HG03354 (cell line): ENCODE results near the gene CLPTM1L.

Experiments used
- ATAC-seq: cut with Tn5 transposase; IDR thresholded peaks from one replicate; pipeline ENCODE4 v1.9.1; 2021; ENCODE audit warnings: mild to moderate bottlenecking; ENCODE audit not compliant: unreplicated experiment, poor library complexity, severe bottlenecking

The CLPTM1L gene, protein sequence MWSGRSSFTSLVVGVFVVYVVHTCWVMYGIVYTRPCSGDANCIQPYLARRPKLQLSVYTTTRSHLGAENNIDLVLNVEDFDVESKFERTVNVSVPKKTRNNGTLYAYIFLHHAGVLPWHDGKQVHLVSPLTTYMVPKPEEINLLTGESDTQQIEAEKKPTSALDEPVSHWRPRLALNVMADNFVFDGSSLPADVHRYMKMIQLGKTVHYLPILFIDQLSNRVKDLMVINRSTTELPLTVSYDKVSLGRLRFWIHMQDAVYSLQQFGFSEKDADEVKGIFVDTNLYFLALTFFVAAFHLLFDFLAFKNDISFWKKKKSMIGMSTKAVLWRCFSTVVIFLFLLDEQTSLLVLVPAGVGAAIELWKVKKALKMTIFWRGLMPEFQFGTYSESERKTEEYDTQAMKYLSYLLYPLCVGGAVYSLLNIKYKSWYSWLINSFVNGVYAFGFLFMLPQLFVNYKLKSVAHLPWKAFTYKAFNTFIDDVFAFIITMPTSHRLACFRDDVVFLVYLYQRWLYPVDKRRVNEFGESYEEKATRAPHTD

DNA sequence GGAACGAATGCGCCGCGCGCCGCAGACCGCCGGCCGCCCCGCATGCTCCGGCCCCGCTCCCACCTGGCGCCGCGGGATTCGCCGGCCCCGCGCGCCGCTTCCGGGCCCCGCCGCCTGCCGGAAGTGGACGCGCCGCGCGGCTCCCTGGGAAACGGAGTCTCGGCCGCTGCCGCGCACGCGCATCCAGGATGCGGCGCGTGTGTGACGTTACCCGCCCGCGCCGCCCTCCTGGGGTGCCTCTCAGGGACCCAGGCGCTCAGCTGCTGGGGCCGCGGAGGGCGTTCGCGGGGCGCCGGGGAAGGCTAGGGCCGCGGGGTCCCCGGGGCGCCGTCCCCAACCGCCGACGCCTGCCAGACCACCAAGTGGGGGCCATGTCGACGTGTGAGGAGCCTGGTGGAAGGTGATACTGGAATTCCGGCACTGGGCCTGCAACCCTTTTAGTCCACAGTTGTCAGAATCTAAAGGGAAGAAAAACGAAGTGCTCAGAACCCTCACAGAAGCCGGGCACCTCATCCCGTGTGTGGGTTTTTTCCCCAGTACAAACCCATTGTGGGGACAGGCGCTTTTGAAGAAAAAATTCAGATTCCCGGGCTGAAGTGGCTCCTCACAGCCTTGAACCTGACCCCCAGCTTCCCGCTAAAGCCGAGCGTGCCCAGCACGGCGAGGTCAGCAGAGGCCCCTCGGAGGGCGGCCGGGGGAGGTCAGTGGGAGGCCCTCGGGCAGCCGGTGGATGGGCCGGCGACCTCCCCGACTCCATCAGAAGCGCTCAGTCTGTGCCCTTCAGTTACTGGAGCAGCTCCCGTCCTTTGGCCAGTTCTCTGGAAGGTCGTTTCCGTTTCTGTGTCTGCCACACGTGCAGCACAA lies at the start of gene CLPTM1L:
Gene CLPTM1L, minus strand, starts transcription at position 125 of the 864 bp plus-strand sequence. CDS start 258 bp downstream, outside the sequence.
- ATAC-seq = peak; percentile 80

DNA sequence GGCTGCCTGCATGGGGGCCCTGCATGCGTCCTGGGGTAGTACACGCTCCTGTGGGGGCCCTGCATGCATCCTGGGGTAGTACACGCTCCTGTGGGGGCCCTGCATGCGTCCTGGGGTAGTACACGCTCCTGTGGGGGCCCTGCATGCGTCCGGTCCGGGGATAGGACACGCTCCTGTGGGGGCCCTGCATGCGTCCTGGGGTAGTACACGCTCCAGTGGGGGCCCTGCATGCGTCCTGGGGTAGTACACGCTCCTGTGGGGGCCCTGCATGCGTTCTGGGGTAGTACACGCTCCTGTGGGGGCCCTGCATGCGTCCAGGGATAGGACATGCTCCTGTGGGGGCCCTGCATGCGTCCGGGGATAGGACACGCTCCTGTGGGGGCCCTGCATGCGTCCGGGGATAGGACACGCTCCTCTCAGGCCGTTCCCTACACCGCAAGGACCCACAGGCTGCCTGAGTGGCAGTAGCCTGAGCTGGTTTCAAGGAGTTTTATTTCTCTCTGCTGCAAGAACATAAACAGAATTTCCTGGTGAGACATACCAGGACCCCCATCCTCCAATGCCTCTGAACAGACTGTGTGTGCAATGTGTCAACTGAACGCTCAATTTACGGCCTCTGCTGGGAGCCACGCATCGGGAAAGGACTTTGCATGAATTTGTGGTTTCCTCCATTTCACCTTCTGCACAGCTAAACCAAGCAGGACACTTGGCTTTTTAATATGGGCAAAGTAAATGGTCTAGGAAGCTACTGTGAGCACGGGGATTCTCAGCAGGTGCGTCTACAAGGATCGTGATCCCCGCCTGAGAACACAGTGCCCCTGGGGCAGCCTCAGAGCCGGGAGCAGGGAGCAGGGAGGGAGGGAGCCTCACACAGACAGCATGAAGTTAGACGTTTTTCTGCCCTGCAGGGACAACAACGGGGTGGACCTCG lies 48.9 kb upstream of the CLPTM1L start:
- no peak for ATAC-seq

DNA sequence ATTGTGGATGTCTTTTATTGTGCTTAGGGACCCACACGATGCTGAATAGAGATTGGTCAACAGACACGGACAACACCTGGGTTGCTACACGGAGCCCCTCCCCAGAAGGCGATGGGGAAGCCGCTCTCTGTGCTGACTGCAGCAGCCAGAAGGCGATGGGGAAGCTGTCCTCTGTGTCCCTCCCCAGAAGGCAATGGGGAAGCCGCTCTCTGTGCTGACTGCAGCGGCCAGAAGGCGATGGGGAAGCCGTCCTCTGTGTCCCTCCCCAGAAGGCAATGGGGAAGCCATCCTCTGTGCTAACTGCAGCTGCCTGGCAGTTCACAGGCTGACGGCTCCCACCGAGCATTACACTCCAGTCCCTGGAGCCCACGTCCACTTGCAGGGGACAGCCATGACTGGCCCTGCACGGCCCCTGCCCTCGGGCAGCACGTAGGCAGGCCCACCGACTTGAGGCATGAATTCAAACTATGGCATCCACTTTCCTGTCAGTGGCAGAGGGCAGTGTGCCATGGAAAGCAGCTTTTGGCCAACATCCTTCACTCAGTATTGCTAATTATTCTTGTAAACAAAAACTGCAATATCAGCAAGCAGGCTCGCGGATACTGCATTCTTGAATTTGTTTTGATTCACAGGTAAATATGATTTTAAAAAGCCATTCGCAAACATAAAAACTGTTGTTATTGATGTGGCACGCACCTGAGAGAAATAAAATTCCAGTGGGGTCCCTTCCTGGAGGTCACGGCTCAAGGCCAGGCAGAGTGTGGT lies 48.1 kb upstream of the CLPTM1L start:
- ATAC-seq = no peak

DNA sequence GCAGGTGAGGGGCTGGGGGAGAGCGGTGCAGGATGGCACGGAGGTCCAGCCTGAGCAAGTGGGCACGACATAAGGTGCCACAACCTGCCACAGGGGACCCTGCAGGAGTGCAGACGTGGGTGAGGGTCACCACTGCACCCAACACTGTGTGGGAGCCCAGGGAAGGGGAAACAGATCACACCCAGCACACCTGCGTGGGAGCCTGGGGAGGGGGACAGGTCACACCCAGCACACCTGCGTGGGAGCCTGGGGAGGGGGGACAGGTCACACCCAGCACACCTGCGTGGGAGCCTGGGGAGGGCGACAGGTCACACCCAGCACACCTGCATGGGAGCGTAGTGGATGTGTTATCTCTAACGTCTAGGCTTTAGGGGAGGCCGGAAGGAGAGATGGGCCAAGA lies 47.4 kb upstream of the CLPTM1L start:
- no peak for ATAC-seq

DNA sequence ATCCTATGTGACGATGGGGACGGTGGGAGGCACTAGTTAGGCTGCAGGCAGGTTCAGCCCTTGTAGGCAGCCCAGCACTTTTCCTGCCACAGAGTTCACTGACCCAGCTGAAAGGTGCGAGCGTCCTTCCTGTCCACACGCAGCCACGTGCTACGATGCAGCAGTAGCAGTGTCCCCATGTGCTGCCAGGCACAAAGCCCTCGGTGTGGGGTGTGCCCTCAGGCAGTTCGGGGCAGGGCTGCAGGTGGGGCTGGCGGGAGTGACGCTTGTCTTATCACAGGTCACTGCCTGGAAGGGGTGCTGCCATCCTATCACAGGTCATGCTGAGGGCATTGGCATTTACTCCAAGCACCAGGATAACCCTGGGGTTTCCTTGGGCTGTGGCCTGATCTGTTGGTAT lies 46.8 kb upstream of the CLPTM1L start:
- ATAC-seq = no peak

DNA sequence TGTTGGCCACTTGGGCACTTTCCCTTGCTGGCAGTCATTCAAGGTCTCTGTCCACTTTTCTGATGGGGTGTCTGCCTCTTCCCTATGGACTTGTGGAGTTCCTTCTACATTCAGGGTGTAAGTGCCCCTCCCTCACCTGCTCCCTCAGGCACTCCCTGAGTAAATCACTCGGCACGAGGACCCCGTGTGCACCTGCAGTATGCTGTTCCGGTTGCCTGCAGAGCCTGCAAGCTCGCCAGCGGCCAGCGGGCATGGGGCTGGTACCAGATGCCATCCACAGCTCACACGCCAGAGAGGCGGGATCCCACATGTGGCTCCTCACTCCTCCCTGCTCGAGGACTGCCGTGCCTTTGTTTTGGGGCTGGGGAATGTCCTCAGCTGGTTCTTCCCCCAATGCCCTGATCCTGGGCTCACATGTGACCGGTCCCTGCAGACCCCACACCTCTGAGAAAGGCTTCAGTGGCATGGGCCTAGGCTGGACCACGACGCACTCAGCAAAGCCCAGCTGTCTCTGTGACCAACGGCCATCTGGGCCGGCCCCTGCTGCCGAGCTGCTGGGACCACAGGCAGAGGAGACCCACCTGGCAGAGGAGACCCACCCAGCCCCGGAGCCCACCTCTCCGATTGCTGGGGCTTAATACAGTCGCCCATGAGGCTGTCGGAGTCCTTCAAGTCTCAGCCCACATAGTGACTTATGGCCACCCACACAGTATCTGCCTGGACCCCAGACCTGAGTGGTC lies 46.1 kb upstream of the CLPTM1L start:
- ATAC-seq = no peak

DNA sequence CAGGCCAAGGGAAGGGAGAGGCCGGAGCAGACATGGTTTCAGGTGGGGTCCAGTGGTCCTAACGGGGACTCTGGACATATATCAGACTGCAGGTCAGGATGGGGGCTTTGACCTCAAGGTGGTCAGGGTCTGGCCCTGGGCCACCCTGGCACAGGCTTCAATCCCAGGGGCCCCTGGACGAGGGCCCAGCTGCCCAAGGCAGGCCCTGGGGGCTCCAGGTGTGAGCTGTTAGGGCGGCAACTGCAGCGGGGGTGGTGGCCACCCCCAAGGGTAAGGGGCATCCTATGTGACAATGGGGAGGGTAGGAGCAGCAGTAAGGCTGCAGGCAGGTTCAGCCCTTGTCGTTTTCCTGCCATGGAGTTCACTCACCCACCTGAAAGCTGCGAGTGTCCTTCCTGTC lies 45.4 kb upstream of the CLPTM1L start:
- ATAC-seq = no peak

DNA sequence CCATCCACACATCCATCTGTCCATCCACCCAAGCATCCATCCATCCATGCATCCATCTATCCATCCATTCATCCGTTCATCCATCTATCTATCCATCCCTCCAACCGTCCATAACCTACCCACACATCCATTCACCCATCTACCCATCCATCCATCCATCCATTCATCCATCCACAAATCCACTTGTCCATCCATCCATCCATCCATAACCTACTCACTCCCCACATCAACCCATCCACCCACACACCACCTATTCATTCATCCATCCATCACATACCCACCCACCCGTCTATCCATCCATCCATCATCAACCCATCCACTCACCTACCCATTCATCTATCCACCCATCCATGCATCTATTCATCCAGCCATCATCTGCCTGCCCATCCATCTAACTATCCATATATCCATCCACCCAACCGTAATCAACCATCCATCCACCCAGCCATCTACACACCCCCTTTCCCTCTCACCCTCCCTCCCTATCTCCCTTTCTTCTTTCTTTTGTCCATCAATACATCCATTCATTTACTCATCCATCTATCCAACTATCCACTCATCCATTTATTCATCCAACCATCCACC lies 43.6 kb upstream of the CLPTM1L start:
- ATAC-seq = no peak

DNA sequence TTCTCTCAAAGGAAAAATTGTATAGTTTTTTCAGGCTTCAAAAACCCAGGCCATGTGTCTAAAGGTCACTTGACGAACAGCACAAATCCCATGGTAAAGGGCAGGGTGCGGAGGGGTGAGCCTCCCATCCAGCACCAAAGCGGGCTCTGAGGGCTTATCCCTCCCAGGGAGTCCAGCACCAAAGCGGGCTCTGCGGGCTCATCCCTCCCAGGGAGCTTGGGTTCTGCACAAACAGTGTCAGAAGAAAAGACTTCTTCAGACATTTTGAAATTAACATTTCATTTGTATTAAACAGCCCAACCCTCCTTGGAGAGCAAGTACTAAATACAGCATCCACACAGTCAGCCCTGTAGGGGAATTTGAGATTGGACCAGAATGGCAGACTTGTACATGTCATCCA lies 43.0 kb upstream of the CLPTM1L start:
- ATAC-seq = no peak

DNA sequence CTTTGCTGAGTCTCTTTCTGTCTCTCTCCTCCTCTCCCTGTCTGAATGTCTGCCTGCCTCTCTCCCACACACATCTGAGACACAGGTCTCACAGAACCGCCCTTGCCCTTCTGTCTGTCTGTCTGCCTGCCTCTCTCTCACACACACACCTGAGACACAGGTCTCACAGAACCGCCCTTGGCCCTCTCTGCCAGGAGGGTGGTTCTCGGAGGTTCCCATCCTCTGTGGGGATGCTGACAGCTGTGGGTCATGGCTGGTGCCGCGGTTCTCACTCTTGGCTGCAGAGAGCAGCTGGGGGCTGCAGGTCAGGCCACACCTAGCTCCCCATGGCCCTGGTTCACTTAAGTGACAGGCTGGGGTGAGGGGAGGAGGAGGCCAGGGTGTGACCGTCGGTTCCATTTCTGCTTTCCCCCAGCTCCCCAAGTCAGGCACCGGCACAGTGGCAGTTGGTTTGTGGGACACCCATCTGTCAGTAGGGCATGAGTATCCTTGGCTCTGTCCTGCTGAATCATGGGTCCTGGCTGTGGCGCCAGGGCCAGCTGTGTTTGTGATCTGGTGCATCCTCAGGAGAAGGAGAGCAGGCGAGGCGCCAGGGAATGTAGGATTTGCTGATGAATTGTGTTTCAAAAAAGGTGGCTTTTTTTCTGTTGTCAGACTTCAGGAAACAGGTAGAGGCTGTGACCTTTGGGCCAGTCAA lies 42.3 kb upstream of the CLPTM1L start:
- no peak for ATAC-seq

DNA sequence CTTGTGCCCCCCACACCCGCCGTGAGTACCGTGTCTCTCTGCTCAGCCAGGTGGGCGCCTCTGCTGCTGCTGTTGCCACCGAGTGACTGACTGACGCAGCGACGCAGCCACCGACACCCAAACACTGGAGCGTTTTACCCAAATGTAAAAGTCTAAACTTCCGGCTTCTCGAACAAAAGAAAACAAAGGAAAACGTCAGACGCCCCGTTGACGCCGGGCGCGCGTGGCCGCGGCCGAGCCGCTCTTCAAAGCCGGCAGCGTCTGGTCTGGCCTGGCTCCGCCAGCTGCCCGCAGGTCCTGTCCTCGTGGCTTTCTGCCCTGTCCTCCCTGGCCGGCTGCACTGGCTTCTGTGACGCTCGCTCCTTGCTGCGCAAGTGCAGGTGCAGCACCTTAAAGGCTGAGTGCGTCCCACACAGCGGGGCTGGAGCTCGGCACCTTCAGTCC lies 41.4 kb upstream of the CLPTM1L start:
- ATAC-seq = peak; percentile 50

DNA sequence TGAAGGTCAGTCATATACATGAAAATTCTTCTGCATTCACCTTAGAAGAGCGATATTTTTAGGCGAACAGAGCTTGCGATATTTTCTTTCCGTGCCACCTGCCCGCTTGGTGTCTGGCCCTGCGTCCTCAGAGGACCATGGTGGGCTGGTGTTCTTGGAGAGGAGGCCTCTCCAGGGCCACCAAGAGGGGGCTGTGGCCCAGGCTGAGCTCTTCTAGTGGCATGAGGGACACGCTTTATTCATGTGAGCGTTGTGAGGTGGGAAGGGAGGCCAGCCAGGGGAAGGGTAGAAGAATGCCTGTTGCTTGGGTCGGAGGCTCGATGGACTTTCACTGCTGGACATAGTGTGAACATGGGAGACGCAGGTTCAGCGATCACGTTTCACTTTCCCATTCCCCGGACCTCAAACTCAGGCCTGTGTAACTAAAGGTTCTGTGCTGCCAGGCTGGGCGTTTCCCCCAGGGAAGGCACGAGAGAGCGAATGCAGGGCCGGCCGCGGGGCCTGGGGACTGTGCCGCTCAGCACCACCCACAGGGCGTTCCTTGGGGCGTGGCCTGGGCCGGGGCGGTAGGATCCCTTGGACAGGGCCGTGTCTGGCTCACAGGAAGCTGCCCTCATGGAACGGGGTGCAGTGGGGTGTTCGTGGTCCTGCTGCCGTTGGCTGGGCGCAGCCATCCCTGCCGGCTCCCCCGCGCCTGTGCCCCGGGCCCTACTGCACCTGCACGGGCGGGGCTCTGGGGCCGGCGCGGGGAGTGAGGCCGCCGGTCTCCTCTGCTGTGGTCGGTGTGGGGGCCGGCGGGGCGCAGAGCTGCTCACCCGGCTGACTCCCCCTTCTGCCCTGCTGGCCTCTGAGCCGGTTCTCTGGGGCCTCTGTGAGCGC lies 40.7 kb upstream of the CLPTM1L start:
- peak; percentile 92 for ATAC-seq

DNA sequence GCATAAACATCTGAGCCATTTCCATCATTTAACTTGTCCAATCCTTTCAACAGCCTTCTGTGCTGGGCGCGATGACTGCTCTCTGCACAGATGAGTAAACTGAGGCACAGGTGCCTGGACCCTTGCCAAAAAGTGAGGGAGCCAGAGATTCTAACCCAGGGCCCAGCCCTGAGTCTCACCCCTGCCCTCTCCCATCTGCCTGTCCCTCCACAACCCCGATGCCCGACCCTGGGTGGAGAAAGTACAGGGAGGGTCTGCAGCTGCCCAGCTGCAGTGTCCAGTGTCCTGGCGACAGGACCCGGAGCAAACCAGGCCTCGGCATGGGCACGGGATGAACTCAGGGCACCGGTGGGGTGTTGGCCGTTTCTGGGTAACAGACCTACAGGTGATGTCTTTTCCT lies 39.6 kb upstream of the CLPTM1L start:
- ATAC-seq = no peak

DNA sequence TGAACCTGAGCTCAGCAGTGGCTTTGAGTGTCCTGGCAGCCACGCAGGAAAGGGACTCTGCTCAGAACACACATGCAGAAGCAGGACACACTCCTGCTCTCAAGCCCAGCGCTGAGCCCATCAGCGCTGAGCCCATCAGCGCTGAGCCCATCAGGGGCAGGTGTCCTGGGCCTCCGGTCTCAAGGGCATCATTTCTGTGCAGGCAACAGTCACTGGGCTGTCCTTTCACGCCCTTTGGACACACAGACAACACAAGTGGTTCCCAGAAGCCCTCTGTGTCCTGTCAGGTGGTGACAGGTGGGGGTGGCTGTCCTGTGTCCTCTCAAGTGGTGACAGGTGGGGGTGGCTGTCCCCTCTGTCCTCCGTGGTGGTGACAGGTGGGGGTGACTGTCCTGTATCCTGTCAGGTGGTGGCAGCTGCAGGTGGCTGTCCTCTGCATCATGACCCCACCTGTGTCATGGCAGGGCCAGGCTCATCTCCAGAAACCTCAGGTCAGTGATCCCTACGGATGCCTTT lies 39.0 kb upstream of the CLPTM1L start:
- no peak for ATAC-seq

DNA sequence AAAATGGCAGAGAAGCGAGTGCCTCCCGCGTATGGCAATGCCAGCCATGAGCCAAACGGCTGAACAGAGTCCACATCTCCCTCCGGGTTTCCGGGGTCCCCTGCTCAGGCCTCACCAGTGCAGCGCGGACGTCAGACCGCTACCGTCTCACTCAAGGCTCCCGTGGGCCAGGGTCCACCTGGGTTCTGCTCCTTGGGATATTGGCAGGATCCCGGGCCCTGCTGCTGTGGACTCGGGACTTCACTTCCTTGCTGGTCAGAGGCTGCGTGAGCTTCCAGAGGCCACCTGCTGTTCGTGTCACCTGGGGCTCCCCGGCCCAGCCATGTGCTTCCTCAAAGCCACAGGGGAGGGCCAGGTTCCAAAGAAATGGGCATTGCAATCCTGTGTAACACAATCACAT lies 38.4 kb upstream of the CLPTM1L start:
- ATAC-seq = no peak

DNA sequence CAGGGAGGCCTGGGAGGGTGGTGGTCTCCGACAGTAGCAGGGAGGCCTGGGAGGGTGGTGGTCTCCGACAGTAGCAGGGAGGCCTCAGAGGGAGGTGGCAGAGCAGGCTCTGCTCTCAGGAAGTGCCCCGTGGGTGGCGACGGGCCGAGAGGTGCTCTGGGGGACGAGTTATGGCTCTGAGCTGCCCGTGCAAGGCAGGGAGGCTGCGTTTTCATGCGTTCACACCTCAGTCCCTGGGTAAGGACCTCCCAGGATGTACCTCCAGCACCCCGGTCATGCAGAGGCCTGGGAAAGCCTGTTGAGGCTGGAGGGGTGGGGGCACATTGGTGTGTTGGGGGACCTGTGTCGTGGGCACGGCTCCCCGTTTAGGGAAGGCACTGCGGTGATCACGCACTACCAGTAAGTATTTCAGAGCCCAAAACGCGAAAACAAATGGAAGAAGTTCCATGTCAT lies 37.4 kb upstream of the CLPTM1L start:
- ATAC-seq = no peak
